Hematopoietic multipotent progenitor cell treated with erythropoietin and hydrocortisone succinate and interleukin-3 and kit ligand, for 6 days (in vitro differentiated cells): Measurements from ENCODE around the gene ACER3.
A peak's percentile ranks its signal among the peaks of the same experiment; 100 is the strongest.
"Not testable (repeated sequence)": the region's sequence is repeated elsewhere in the genome, so short reads cannot be mapped to it uniquely, and the experiment has no call there.

Experiments used
- DNase-seq: peaks from one replicate; pipeline ENCODE4 v3.0.0-alpha.2; 2015

Gene ACER3

GRCh38 chr11:76860539-76861475, at the start of gene ACER3:
Gene ACER3 (plus strand): TSS chr11:76860918. CDS start chr11:76860977, 59 bp downstream.
- peak; percentile 95 for DNase-seq

- no peak for DNase-seq
Observed at GRCh38 chr11:76811259-76811658, 49.5 kb upstream of the ACER3 start.

GRCh38 chr11:76814414-76814813, 46.3 kb upstream of the ACER3 start:
- no peak for DNase-seq

GRCh38 chr11:76815678-76816077, 45.0 kb upstream of the ACER3 start:
- not testable (repeated sequence) for DNase-seq

- no peak for DNase-seq
Observed at GRCh38 chr11:76820184-76820566, 40.5 kb upstream of the ACER3 start.

GRCh38 chr11:76821396-76821795, 39.3 kb upstream of the ACER3 start:
- not testable (repeated sequence) for DNase-seq

GRCh38 chr11:76822406-76822805, 38.3 kb upstream of the ACER3 start:
- no peak for DNase-seq

GRCh38 chr11:76823481-76824028, 37.2 kb upstream of the ACER3 start:
- no peak for DNase-seq

- DNase-seq = peak; percentile 61
Observed at GRCh38 chr11:76824083-76824939, 36.4 kb upstream of the ACER3 start.

- DNase-seq = no peak
Observed at GRCh38 chr11:76824980-76825725, 35.6 kb upstream of the ACER3 start.

GRCh38 chr11:76825726-76826396, 34.9 kb upstream of the ACER3 start:
- peak; percentile 43 for DNase-seq

GRCh38 chr11:76826508-76826907, 34.2 kb upstream of the ACER3 start:
- DNase-seq = not testable (repeated sequence)

GRCh38 chr11:76827005-76827404, 33.7 kb upstream of the ACER3 start:
- DNase-seq = not testable (repeated sequence)

- DNase-seq = no peak
Observed at GRCh38 chr11:76830639-76831327, 29.9 kb upstream of the ACER3 start.

GRCh38 chr11:76831686-76832310, 28.9 kb upstream of the ACER3 start:
- no peak for DNase-seq

- no peak for DNase-seq
Observed at GRCh38 chr11:76832361-76832760, 28.4 kb upstream of the ACER3 start.

GRCh38 chr11:76834151-76834550, 26.6 kb upstream of the ACER3 start:
- no peak for DNase-seq

- no peak for DNase-seq
Observed at GRCh38 chr11:76835036-76835435, 25.7 kb upstream of the ACER3 start.

- peak; percentile 79 for DNase-seq
Observed at GRCh38 chr11:76835928-76836612, 24.6 kb upstream of the ACER3 start.

GRCh38 chr11:76836613-76837291, 24.0 kb upstream of the ACER3 start:
- no peak for DNase-seq
